OCI-M2 (cell line): Measurements from ENCODE around the gene IFNA13.

ENCODE experiments used
- DNase-seq: peaks from one replicate; lab custom pipeline; 2025; ENCODE audit not compliant: unreplicated experiment; lab: John Stamatoyannopoulos, UW

IFNA13 gene

DNA sequence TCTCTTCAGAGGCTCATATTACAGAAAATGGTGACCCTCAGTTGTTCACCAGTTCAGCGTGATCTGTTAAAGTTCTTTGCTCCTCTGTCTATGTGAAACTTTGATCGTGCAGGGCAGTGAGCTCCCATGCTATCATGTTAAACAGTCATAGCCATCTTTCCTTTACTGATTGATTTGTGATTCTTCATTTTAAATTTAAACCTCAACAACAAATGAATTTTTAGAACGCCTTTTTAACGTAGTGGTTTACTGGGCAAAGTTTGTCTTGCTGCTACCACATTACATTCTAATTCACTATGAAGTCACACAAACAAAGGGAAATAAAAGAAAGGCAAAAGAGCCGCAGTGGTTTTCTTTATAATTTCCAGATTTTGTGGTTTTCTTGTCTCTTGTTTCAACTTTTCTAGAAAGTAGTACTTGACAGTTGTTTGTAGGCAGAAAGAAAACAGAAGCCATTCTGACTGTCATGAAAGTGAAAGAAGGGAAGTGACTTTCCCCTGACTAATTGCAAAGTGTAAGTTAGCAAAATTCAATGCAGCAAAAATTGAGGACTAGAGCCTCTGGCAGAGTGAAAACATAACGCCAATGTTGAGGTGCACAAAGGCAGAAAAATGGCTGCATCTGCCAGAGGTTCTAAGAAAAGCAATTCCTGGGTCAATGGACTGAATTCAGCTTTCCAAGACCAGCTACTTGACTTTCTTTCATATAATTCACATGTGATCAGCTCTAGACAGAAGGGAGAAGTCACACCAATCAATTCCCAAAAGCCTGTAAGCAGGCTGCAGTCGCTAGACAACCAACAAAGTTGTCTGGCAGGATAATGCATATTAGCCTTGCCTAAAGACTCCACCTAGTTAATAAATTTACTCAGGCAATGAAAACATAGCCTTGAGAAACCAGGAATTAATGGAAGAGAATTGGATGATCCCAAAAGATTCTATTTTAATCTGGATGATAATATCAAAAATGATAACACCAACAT lies 10.1 kb downstream of the IFNA13 start:
- no peak for DNase-seq

DNA sequence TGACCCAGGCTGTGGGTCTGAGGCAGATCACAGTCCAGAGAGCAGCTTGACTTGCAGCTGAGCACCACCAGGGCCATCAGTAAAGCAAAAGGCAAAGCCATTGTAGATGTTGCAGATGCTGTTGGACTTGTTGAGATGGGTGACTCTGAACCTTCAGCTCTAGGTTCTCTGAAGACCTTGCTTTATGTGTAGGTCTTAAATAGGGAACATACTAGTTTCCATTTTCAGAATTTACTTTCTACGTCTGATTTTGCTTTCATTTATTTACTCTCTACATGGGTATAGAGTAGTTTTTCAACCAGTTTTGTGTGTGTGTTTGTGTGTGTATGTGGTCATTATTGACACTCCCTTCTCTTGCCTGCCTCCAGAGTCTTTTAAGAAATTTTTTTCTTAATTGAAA lies 17.1 kb downstream of the IFNA13 start, which contains the start of gene IFNA6:
TSS of gene IFNA6 (minus strand) at position 101 of the 400 bp plus-strand sequence. CDS start at position 101, 0 bp downstream.
- DNase-seq = no peak

DNA sequence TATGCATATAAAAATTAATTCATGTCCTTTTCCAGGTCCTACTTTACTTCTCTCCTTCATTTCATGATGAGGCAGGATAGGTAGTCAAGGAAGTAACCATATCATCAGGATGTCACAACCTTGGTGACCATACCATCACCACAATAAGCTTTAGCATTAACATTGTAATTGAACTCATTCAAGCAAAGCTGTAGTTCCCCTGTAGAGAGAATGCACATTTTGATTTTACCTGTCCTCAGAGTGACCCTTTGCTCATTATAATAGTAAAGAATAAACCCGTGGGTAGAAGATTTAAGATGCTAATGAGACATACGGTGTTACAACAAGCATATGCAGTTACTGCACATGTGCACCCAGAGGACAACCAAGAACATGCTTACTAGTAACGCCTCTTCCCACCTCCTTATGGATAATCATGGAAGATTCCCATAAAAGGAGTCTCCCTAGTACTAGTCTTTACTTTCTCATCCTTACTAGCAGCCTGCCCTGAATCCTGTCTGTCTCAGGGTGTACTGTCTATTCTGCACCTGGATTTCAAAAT lies 19.4 kb downstream of the IFNA13 start:
- no peak for DNase-seq

DNA sequence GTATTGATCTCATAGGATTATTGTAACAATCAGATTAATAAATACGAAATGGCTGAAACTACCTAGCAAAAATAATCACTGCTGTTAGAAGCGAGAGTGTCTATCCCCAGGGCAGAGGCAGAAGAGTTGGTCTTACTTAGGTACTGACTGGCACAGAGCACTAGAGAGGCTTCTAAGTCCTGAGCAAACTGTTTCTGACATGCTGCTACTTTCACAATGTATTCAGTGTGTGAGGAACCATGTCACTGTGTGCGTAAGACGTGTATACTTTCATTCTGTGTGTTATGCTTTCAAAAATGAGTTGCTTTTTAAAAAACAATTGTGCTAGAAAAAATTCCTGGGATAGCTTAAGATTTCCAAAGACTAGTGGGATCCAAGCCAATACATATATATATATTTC lies 27.1 kb downstream of the IFNA13 start:
- DNase-seq = no peak

DNA sequence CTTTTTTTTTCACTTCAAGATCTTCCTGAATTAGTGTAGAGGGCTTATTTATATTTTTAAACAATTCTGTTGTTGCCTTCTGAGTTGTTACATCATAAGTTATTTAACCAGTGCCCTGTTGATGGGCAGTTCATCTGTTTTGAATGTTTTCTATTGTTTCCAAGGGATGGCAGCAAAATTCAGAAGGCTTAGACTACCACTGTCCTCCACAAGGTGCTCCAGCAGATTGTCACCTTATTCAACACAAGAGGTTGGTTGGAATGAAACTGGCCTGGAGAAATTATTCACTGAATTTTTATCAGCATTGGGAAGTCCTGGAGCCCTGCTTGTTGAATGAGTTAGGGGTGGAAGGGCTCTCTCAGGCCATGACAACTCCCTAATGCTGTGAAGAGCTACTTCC lies 31.4 kb downstream of the IFNA13 start:
- DNase-seq = no peak

DNA sequence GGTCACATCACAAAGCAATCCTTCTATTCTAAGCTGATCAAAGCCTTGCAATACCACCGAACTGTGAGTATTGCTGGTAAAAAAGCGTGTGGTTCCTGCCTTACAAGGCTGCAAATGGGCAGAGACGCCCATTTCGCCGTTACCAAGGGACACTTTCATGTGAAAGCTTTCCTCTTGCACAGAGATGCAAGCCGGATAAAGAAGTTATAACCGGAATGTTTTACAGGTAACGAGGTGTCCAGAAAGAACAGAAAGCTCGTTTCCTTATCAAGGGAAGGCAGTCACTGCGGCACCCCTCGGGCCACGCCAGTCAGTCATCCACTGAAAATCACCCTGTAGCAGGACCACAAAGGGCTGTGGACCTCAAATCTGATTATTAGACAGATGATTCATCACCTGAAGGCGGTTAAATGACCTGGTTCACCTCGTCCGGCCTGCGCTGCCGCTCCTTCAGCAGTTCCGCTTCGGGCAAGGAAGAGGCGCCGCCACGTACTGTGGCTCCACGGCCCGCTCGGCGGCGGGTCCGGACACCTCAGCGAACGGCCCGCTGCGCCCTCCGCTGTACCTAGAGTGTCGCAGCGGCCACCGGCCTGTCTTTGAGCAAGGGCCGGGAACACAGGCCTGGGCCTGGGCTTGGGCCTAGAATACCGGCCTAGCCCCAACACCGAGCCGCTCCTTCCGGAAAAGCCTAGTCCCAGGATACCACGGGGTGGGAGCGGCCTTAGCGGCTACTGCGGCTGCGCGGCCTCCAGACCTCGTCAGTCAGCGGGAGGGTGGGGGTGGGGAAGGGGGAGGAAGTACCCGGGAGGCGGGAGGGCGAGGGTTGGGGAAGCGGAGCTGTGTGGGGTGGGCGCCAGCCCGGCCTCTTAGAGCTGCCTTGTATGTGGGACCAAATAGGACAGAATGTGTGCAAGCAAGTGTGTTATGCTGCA lies 32.9 kb downstream of the IFNA13 start, which contains the start of gene KLHL9:
TSS of gene KLHL9 (minus strand) at position 704 of the 932 bp plus-strand sequence. CDS start at position 159, 545 bp downstream.
- peak; percentile 38 for DNase-seq

DNA sequence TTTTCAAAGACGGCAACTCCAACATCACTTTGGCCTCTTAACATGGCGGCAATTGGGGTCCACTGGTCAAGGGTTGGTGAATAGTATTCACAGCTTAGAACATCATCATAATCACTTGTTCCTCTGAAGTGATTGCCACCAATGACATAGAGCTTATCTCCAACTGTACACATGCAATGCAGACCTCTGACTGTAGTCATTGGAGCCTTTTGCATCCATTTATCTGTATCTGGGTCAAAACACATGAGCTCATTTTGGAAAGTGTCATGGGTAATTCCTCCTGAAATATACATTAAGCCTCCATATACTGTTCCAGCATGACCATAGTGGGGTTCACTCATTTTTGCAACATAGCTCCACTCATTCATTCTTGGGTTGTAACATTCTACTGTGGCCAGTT lies 34.6 kb downstream of the IFNA13 start:
- no peak for DNase-seq

DNA sequence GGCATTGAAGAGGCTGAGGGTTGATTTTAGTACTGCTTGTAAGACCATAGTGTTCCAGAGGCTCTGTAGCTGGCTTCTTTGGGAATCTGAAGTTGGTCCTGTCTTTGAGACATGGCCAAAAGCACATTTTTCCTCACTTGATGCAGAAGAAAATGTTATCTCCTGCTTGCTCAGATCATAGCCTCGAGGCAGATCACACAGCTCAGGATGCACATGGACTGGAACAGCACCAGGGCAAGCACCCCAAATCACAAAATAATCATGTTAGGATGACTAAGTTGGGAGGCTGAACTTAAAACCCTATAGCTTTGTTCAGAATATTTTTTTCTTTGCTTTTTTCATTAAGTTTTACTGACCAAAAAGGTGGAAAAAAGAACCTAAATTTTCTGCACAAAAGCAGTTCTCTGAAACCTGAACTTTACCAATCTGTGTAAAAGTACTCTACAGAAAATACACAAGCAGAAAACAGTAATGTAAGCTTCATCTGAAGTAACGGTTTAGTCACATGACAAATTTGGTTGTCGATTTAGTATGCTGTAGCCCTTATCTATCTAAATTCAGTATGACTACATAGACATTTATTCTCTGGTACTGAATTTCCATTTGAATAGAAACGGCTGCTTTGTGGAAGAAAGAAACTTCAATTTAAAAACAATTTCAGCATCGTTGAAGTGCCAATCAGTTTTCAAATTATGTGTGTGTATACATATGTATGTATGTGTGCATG lies 36.0 kb downstream of the IFNA13 start:
- DNase-seq = no peak

DNA sequence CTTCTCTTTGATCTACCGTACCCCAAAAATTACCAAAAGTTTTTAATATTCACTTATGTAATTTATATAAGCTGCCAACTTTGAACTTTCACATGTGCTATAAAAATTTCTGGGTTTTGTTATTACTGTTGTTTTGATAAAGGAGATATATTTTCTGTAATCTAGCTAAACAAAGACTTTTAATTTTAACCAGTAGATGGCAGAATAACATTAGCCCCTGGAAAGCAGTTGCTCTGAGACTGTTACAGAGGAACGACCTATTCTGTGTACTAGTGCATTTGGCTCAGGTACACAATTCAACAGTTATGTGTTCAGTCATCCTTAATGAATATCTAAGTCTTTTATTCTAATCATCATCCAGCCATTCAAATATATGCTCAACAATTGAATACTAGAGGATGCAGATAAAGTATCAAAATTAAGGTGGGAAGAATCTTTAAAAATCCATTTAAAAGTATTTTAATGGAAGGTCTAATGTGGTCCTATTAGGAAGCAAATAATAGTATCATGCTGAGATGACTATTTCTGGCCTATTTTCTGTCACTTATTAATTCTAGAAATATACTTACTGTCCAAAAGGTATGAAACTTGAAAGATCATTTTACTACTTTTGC lies 41.2 kb downstream of the IFNA13 start:
- DNase-seq = peak; percentile 16

DNA sequence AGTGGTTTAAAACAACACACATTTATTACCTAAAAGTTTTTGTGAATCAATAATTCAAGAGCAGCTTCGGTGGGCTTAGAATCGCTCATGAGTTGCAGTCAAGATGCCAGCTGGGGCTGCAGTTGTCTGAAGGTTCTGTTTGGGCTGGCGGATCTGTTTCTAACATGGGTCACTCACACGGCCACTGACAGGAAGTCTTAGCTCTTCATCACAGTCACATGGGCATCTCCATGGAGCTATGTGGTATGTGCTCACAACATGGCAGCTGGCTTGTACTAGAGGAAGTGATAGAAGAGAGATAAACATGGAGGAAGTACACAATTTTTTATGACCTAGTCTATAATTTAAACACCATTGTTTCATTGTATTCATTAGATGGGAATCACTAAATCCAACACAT lies 43.8 kb downstream of the IFNA13 start:
- DNase-seq = no peak

DNA sequence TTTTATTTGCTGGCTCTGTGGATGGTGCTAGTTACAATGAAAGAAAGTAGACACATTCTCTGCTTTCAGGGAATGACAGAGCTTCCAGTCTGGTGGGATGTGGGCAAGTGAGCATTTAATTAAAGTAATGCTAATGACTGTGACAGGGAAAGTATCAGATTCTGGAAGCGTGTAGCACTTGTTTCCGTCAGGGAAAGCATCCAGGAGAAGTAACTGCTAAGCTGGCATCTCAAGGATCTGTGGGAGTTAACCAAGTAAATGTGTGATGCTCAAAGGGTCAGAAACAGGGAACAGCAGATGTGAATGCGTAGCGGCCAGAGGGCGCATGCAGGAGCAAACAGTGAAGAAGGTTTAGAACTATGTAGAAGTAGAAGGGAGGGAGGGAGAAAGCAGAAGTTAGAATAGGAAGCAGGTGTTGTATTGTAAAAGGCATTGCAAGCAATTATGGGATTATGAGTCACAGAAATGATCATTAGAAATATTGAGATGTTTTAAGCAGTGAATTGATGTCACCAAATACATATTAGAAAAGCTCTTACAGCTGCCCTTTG lies 44.9 kb downstream of the IFNA13 start:
- no peak for DNase-seq

DNA sequence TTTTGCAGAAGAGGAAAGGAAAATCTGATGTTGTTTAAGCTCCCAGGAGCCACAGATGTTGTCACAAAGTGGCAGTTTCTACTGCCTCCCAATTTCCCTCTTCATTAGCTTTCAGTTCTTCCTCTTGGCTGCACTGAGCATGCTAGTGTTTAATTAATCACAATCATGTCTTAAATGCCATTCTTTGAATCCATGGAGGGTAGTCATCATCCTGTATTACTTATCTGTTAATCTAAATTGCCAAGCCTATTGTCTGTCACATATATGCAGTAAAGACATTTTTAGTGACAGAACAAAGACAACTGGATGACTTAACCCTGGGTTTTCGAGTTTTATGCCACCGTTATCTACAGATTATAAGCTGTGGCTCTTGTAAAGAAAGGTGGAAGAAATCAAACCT lies 47.4 kb downstream of the IFNA13 start:
- no peak for DNase-seq

DNA sequence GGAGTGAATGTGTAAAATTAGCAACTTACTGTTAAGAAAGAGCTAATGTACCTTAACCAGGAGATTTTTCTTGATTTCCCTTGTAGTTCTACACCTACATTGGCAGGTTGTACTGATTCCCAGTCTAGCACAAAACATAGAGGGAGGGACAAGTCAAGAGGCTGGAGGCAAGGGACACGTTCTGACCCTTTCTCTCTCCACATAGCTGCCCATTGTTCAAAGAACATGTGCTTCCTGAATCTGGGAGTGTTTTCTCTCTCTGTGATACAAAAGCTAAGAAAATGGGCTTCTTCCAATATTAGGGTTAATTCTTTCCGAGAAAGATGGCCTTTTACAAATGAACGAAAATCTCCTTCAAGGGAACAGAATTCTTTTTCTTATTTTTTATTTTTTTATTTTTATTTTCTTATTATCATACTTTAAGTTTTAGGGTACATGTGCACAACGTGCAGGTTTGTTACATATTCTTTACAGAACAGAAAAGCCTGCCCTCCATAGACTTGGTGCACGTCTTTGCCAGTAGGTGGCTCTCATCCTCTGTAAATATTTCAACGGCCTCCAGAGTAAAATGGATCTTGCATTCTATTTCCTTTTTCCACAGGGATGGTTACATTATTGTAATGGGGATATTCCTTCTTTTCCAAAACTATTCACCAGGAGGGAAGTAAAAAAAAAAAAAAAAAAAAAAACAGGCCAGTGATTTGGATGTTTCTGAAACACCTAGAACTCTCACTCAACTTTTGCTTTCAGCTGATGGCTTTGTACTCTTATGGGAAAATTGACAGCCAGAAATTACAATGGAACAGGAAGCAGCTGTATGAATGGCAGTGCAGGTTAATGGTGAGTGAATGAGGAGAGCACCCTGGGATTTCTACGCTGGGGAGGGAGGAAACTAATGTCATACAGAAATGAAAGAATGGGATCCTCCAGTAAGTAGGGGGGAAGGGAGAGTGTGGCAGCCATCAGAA lies 49.6 kb downstream of the IFNA13 start:
- no peak for DNase-seq
